Omental fat pad (tissue), 4 donors: ENCODE measurements around the gene CNNM3. TPM values are rescaled to one million over a fixed set of nuclear protein-coding genes. Genes with fewer than 3 reads are reported as not detected.
"Not testable (repeated sequence)": the region's sequence is repeated elsewhere in the genome, so short reads cannot be mapped to it uniquely, and the experiment has no call there.

Source experiments
- ATAC-seq: fragments of 150-250 bp; one replicate; pipeline ENCODE4 v1.9.1; 2016; ENCODE audit warnings: mild to moderate bottlenecking, moderate library complexity; ENCODE audit not compliant: low FRiP score
- DNase-seq: peaks from one replicate; pipeline ENCODE4 v3.0.0-alpha.2; 2019; ENCODE audit warnings: low spot score
- CTCF ChIP-seq, 3 donors: fragments of 450-650 bp; IDR thresholded peaks; one replicate each; pipeline ENCODE4 v1.5.1; 2016 to 2017; ENCODE audit warnings: antibody characterized with exemption in 3 of 3, mild to moderate bottlenecking in 3 of 3, moderate library complexity in 2 of 3
- total RNA-seq, 4 donors: library from RNA; depleted of rRNA; stranded (reverse); fragments of >200 nt; gene quantifications; one replicate each; pipeline ENCODE4 v1.1.0, GENCODE V29; 2016

The CNNM3 gene
- total RNA-seq, 4 donors from 2014 or later: 5.9 to 11.0 (median 9.5) TPM

GRCh38 chr2:96804986-96805385 is 11.1 kb upstream of the CNNM3 start:
- DNase-seq (no peak), ATAC-seq (no peak)
- no peak for TF ChIP-seq CTCF (IDR thresholded peaks at IDR 0.05)

GRCh38 chr2:96805946-96806345 is 10.1 kb upstream of the CNNM3 start:
- ATAC-seq, DNase-seq: not testable (repeated sequence)

GRCh38 chr2:96806468-96807126 is 9.5 kb upstream of the CNNM3 start:
- no peak for TF ChIP-seq CTCF (IDR thresholded peaks at IDR 0.05)
- DNase-seq (no peak), ATAC-seq (no peak)

- DNase-seq: no peak
- TF ChIP-seq CTCF (IDR thresholded peaks at IDR 0.05): no peak
- ATAC-seq: no peak
Observed at GRCh38 chr2:96807127-96807471, 9.0 kb upstream of the CNNM3 start.

GRCh38 chr2:96808176-96808837 is 7.8 kb upstream of the CNNM3 start:
- ATAC-seq (no peak), DNase-seq (no peak)

GRCh38 chr2:96809216-96809882 is 6.7 kb upstream of the CNNM3 start:
- no peak for TF ChIP-seq CTCF (IDR thresholded peaks at IDR 0.05)
- DNase-seq: no peak
- ATAC-seq: no peak

More at GRCh38 chr2:96808176-96808837, 7.8 kb upstream of the CNNM3 start:
- TF ChIP-seq CTCF (IDR thresholded peaks at IDR 0.05): no peak

- ATAC-seq (no peak), DNase-seq (no peak)
- TF ChIP-seq CTCF (IDR thresholded peaks at IDR 0.05): no peak
Observed at GRCh38 chr2:96809951-96810782, 5.9 kb upstream of the CNNM3 start.
